Stimulated activated CD8-positive, alpha-beta memory T cell treated with anti-CD3 and anti-CD28 coated beads, Interleukin-12 subunit alpha, Interleukin-12 subunit beta, amount 100 ng/mL, for 4 hours (primary cell): ENCODE data around the gene JPH4.

Experiments used
- DNase-seq: peaks from one replicate; pipeline ENCODE4 v3.0.0-alpha.2; 2020; ENCODE audit warnings: low read depth

The JPH4 gene

DNA sequence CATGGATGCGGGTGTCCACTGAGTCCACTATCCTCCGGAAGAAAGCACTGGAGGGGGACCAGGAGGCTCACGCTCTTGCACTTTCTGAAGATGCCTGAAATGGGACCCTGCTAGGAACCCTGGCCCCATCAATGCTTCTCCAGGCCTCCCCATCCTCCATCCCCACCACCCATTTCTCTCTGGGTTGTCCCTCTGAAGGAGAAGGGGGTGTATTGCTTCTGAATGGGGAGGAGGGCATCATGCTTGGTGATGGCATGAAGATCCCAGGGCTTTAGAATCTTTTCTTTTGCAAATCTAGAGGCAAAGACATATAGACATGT lies 681 bp upstream of the JPH4 start:
- no peak for DNase-seq

DNA sequence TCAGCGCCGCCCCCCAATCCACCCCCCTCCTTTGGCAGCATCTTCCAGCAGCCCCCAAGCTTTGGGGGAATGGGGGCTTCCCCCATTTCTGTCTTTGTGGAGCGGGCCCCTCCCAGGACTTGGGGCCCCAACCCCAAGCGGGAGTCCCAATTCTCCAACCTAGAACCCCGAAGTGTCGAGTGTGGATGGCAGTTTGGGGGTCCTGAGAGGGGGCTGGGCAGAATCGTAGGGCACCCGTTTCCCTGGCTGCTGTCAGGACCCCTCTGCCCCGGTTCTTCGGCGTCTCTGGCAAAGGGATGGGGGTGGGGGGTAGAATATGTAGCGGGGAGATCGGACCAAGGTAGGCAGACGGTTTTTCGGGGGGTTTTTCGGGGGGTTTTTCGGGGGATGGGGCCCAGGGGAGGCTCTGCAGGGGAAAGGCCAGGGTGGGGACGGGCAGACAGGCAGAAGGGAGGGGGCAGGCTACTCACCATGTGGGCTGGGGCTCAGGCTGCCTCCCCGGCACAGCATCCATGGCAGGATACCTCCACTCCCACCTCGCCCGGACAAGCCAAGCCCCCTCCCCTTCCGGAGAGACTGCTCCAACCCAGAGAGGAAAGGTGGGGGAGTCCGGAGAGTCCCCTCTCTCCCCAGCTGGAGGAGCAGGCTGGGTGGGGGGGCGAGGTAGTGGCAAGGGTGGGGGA lies 739 bp downstream of the JPH4 start:
- DNase-seq = no peak

DNA sequence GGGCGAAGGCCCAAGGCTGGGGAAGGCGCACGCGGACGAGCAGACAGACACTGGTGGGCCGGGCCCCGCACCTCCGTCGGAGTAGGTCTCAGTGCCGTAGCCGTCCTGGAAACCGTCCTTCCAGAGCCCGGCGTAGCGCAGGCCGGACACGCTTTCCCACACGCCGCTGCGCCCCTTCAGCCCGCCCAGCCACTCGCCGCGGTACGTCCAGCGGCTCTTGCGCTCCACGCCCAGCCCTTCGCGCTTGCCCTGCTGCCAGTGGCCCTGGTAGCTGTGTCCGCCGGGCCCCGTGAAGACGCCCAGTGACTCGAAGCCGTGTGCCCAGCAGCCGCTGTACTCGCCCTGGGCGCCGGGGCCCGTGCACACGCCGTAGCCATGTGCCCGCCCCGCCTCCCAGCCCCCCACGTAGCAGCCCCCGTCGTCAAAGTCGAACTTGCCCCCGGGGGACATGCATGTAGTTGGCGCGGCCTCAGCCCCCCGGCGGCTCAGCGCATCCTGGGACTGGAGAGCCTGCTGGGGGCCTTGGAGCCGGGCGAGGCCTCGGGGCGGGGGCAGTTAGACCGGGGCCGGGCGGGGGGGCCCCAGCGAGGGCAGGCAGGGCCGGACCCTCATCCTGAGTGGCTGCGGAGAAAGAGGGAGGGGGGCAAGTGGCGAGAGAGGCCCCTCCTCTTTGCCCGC lies 1.4 kb downstream of the JPH4 start:
- DNase-seq = no peak

DNA sequence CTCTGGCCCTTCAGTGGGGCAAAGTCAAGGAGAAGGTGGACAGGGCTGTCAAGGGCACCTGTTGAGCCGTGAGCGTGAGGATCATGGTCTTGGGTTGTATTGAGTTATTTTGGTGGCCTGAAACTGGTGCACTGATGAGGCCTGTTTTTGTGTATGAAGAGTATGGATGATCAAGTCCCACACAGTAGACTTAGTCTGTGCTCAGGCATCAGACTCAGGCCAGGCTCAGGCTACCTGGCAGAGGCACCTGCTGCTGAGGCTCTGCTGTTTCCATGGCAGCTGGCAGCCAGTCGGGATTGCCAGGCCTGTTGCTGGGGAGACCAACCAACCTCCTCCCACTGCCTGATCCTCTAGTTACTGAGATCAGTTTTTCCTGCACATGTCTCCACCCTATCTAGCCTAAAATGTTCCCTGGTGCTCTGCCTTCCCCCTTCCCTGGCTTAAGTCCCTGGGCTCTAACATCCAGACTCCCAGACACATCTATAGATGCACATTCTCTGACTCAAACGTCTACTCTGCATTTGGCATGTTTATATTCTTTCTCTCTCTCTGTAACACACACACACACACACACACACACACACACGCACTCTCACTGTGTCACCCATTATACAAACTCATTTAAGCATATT lies 5.1 kb downstream of the JPH4 start:
- no peak for DNase-seq

DNA sequence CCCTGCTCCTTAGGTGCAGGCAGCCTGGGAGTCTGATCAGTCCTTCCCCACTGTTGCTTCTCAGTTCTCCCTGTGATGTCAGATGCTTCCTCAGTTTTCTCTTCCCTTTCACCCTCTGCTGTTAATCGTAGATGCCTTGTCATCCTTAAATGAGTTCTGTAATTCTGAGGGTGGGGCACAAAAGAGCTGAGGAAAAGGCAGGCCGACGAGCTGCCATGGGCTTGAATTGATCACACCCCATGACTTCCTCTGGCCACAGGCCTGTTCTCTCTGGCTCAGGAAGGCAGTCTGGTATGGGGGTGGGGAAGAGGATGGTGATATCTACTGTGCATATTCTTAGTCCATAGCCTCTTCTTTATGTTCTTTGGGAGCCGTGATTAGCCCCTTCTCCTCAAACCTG lies 5.8 kb downstream of the JPH4 start:
- DNase-seq = no peak

DNA sequence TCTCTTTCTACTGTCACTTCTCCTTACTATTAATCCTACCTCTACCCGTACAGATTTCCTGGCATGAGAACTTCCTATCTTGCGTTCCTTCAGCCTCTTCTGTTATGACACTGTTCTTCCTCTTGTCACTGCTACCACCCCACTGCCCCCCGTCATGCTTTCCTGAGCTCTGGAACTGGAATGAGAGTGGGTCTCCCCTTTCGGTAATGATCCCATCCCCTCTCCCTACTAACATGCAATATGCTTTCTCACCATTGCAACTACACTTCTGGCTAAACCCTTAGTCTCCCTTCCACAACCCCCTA lies 6.1 kb downstream of the JPH4 start:
- no peak for DNase-seq

DNA sequence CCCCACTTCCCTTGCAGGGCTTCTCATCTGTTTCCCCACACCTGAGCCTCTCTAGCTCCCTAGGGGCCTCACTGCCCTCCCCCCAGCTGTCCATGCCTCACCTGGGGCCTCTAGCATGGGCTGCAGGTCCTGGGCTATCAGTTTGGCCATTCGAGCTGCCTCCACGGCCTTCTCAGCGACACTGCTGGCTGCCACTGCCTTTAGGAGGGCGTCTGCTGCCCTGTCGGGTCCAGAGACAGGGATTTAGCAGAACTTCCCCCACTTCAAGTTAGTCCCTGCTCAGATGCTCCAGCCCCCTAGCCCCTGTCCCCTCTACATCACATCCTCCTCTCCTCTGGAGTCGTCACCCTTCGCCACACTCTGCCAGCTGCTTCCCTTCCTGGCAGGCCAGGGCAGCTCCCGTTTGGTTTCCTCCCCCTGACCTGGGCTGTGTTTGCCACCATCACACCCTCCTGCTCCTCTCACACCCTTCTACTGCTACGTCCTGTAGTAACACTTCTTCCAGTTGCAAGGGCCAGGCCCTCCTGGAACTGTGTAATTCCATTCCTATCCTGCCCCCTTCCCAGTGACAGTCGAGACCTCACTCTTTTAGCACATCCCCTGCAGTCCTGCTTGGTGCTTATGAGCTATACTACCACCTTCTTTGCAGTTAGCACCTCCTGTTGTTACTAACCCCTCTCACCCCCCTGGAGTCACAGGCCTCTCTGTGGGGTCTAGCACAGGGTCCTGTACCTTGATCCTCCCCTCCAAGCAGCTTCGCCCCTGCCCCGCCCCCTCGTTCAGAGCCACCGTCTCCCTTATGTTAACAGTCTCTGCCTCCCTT lies 6.7 kb downstream of the JPH4 start:
- no peak for DNase-seq

DNA sequence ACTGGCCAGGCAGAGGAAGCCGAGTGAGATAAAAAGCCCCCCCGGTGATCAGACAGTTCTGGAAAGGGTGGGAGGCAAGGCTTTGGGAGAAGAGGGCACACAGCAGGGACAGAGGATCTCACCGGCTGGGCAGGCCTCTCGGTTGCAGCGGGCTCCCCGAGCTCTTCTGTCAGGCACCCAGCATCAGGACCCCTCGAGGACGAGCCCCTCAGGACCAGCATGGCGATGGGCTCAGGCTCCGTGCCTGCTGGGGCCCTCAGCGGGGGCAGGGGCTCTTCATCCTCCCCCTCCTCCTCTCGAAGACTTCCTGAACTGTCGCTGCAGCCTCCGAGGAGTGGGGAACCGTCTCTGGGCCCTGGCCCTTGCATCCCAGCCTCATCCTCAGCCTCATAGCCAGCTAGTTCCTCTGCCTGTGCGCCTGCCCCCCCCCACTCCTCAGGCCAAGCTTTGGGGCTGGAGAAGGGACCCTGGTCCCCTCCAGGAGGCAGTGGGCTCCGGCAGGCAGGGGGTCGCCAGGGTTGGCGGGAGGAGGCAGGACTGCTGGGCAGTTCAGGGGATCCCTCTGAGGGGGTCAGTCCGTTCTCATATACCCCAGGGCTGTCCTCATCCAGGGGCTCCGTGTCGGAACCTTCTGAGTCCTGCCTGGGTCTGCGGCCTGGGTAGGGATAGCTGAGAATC lies 7.6 kb downstream of the JPH4 start:
- no peak for DNase-seq

DNA sequence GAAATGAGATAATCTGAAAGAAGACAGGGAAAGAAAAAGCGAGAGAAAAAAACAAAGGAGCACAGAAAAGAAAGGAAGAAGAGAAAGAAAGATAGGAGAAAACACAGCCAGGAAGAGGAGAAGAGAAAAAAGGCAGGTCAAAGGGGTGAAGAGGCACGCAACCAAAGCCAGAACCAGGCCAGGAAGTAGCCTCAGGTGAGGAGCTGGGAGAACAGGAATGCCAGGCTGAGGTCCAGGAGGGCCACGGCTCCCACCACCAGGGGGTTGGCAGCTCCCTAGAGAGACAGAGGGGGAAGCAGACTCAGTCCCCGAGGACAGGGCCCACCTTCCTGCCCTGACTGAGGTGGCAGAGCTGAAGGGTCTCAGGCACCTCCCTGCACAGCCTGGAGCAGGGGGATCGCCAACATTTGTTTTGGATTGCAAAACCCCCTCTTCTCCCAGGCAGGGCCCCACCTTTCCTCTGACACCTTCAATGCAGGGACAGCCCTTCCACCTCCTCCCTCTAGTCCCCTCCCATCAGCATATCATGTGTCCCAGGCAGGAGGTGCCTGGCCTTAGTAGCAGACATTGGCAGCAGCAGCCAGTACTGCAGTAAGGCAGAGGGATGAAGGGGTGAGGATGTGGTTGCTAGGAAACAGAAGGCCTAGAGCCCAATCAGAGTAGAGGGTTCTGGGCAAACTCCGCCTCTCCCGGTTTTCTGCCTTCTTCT lies 9.0 kb downstream of the JPH4 start:
- no peak for DNase-seq

DNA sequence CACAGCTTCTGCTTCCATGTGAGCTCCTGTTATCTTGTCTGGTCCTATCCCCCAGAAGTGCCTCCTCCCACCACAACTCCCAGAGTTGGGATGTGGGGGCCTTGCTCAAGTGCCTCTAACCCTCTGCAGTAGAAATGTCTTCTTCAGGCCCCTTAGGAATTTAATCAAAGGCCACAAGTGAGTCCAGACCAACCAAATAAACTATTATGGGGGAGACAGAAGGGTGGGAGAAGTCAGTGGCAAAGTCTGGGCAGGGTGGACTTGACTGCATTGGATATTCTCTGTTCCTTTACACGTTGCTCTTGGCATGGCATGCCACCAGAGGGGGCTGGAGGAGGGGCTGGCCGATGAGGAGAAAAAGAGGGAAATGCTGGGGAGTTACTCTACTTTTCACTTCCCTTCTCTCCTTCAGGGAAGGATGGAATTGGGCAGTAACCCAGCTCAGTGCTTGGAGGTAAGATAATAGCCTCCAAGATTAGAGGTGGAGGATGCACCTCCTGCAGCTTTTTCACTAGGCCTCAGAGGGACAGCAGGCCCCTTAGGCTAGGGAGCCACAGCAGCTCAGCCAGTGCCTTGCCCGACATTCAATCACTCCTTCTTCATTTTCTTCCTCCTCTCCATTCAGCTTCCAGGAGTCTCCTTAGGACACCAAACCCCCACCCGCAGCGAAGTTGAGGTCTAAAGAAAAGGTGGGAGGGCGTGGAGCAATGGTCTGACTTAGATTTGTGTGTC lies 9.8 kb downstream of the JPH4 start:
- DNase-seq = no peak

DNA sequence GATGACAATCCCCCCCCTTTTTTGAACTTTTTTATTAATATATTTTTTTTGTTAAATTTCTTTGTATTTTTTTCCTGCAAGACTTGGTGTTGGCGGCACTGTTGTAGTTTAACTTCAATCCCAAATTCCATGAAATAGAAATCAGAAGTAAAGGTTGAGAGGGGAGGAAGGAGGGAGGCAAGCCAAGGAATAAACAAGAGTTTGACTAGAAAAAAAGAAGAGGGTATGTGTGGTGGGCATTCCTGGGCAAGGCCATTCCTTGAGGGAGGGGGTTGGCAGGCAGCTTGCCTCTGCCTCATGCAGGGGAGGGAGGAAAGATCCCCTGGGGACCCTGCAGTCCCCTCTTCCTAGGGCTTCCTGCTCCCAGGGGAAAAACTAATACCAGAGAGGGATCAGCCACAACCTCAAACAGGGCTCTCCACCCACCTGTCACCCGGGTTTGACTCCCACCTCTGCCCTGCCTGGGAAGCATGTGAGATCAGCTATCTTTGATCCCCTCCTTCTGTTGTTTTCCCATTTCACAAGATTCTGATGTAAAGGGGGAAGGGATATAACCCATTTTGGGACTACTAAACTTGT lies 10.5 kb downstream of the JPH4 start:
- DNase-seq = no peak

DNA sequence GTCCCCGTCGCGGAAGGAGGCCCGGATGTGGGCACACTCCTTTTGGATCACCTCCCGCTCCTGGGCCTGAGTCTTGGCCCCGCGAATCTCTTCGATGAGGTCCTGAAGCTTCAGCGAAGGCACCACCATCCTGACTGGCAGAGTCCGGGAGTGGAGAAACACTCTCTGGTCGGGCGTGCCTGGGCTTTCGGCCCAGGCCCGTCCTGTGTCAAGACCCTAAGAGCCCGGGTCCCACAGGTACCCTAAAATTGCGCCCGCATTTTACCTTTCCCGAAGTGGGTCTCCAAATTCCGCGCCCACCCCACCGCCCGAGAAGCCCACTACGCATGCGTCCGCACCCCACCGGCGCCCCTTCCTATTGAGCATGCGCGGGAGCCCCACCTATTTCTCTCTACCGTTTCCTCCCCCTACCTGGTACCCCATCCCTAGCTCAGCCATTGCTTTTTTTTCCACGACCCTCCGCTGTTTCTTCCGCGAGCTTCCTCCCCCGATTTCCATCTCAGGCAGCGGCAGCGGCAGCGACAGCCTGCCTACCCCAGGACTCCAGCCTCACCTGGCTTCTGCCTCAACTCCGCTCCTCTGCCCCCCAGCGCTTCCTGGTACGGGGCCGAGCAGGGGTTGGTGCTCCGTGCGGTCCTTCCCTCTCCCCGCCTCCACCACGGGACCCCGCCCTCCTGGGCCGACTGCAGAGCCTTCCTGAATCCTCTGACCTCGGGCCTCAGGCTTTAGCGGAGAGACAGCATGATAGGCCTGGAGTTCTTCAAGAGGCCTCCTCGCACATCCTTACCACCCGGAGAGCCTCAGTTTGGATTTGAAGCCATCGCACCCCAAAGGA lies 11.2 kb downstream of the JPH4 start, which contains the start of gene AP1G2:
Gene AP1G2, minus strand, starts transcription at position 606 of the 835 bp plus-strand sequence. Its CDS starts 477 bp downstream, at position 129.
- peak; percentile 75 for DNase-seq

DNA sequence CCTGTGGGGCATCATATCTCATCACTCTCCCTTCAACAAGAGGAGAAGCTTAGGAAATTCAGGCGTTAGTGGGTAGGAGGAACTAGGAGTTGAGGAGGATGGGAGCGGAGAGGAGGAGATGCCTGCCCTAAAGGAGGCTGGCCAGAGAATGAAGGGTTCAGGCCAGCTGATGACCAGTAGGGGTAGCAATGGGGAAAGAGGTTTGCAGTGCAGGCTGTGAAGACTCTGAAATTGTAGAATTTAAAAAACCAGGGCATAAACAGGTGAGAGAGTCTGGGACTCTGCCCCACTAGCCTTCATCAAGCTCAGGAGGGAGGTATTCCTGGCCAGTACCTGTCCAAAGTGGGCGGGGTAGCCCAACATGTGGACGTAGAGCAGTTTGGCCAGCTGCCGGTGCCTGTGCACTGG lies 11.8 kb downstream of the JPH4 start:
- DNase-seq = no peak

DNA sequence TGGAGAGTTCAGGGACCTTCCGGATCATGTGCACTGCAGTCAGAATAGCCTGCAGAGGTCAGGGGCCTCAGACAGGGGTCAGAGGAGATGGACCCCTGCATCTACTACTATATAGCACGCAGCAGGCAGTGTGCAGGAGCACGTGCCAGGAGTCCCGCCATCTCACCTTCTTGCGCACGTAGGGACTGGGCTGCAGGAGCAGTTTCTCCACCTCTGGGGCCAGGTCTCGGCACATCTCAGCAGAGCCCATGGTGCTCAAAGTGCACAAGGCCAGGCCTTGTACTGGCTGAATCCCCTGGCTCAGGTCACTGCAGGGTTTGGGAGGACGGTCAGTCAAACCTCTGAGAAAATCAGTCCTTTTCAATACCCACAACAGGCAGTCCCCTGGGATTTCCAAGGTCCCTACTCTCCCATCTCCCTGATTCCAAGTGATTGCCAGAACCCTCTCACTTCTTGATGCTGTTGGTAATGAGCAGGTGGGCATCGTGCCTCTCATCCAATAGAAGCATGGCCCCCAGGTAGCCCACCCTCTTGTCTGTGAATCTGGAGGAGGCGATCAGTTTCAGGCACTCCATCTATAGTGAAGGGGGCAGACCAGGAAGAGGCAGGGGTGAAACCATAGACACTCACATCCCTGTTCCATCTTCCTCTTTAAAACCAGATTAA lies 12.3 kb downstream of the JPH4 start:
- DNase-seq = no peak

DNA sequence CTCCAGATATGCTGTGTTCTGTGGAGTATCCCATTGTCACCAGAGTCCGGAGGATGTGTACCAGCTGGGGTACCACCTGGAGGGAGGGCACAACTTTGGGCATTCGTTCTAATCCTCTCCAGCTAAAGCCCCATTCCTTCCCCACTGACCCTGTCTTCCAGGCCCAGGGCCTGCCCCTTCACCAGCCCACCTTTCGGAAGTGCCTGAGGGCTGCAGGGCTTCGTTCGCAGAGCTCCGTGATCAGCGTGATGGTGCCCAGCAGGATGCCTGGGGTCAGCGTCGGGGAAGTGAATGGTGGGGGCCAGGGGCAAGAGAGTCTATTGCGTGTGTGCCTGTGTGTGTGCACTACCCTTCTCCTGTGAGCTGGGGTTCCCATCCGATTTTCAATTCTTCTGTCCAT lies 13.0 kb downstream of the JPH4 start:
- DNase-seq = no peak

DNA sequence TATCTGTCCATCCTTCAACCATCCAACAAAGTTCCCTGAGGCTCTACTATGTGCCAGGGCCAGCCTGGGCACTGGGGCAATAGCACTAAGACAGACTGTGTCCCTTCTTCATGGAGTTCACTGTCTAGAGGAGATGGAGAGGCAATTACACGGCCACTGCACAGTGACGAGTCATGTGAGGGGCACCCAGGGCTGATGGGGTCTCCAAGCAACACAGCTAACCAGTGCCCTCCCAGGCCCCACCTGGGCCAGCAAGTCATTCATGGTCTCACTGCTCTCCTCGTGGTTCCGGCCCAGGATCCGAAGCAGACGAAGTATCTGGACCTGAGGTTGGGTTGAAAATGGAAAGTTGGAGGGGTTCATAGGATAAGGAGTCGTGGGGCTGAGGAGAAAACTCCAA lies 13.7 kb downstream of the JPH4 start:
- no peak for DNase-seq

DNA sequence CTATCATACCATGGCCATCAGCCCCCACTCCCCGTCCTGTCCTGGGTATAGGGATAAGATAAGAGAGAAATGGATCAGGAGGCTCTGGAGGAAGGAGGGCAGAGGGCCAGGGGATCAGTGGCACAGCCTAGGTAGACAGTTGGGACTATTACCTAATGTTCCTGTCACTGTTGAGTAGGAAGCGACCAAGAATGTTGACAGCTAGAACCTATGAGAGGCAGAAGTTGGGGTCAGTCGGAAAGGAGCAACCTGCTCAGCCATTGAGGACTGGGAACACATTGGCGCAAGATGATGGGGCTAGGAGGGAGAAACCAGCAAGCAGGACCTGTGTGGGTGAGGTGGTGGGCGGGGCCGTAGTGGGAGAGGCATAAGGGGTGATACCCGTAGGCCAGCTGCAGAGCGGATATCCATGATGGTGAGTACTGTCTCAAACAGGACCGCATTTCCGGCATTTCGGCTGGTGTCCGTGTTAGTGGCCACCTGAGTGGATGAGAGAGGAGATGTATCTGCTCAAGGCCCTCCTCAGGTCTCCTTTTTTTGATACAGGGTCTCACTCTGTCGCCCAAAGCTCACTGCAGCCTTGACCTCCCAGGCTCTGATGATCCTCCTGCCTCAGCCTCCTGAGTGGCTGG lies 14.3 kb downstream of the JPH4 start:
- no peak for DNase-seq

DNA sequence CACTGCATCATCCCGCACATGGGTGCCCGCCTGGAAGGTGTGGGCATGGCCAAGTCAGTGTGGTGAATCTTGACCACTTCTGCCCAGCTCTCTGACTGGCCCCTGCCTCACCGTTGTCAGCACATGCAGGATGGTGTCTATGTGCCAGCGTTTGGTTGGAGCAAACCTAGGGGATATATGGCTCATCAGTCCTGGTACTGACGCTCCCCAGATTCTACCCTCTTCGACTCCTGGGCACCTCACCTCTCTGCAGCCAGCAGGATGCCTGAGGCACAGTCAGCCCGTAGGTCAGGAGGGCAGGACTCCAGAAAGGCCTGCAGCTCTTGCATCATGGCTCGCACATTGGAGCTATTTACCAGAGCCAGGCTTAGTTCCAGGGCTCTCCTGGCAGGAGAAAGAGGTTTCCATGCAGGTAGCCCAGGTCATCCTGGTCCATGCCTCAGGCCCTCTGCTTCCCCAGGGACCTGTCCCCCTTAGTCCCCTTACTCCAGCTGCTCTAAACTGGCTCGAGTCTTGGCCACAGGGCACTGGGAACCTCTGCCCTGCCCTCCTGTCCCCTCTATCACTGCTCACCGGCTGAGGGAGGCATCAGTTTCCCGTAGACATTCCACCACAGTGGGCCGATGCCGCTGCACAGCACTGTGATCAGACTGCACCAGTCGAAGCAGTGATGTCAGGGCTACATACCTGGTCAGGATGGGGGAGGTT lies 15.0 kb downstream of the JPH4 start:
- DNase-seq = no peak
